Measurements from ENCODE around the gene COX7A2. TPM values are rescaled to one million over a fixed set of nuclear protein-coding genes. Genes with fewer than 3 reads are reported as not detected.

The COX7A2 gene
- total and polyA plus RNA-seq, 2 of the 4 experiments (the other 2 are of a cell fraction) = 174 to 776 TPM

DNA sequence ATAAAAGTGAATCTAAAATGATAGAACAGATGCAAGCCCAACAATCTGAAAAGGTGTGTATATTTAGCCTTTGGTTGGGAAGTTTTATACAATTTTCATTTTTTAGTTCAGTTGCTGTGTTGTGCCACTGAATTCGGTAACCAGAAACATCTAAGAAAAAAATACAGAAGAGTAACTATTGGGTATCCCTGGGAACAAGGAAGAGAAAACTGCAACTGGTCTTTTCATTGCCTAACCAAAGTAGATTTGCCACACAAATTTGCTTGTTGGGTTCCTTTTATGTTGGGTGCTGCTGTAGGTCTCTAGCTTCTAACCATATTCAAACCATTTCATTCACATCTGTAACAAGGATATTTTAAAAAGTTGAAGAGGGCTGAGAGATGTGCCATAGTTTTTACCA lies 43.8 kb upstream of the COX7A2 start:
- no peak overlapping the region for H2AFZ ChIP-seq (replicated peaks; ENCODE audit: low read length, poor library complexity)
- no peaks in the 10 kb centered on the region for H3K27me3 ChIP-seq (ENCODE audit: control insufficient read depth, insufficient read depth, low read length)
- CTCF ChIA-PET = no interaction called here
- DNase-seq (no peak), ATAC-seq (ENCODE audit: low read depth) (no peak)
- no peak overlapping the region for H3K56ac ChIP-seq (ENCODE audit: extremely low read depth, insufficient read depth, low read length)
- peaks cover 16% of the 10 kb centered on the region for H4K20me1 ChIP-seq (ENCODE audit: insufficient read depth, low read length)
- no peaks in the 10 kb centered on the region for H3K4me1 ChIP-seq (ENCODE audit: control insufficient read depth, insufficient read depth, low read length)
- no CpG with 5 or more reads among the region's 1 CpG for WGBS, 2 experiments (ENCODE audit: extremely low coverage in 2 of 2, insufficient read length in 1 of 2)
- TF ChIP-seq RFX5 (IDR thresholded peaks at IDR 0.05; ENCODE audit: low read depth, low read length) (no peak), CEBPB (IDR thresholded peaks at IDR 0.05; ENCODE audit: low read depth, low read length) (no peak), BHLHE40 (IDR thresholded peaks at IDR 0.05; ENCODE audit: low read depth, low read length) (no peak), MAZ (IDR thresholded peaks at IDR 0.05; ENCODE audit: borderline replicate concordance, low read depth, low read length) (no peak), CHD1 (IDR thresholded peaks at IDR 0.05; ENCODE audit: low read depth, low read length) (no peak), RAD21 (IDR thresholded peaks at IDR 0.05; ENCODE audit: low read length) (no peak), NFE2L2 (IDR thresholded peaks at IDR 0.05; ENCODE audit: low read depth, low read length) (no peak)
- TF ChIP-seq, protein P1, sequence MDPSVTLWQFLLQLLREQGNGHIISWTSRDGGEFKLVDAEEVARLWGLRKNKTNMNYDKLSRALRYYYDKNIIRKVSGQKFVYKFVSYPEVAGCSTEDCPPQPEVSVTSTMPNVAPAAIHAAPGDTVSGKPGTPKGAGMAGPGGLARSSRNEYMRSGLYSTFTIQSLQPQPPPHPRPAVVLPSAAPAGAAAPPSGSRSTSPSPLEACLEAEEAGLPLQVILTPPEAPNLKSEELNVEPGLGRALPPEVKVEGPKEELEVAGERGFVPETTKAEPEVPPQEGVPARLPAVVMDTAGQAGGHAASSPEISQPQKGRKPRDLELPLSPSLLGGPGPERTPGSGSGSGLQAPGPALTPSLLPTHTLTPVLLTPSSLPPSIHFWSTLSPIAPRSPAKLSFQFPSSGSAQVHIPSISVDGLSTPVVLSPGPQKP (IDR thresholded peaks at IDR 0.05; ENCODE audit: borderline replicate concordance, low read depth, low read length) = no peak
- TF ChIP-seq, protein P2, sequence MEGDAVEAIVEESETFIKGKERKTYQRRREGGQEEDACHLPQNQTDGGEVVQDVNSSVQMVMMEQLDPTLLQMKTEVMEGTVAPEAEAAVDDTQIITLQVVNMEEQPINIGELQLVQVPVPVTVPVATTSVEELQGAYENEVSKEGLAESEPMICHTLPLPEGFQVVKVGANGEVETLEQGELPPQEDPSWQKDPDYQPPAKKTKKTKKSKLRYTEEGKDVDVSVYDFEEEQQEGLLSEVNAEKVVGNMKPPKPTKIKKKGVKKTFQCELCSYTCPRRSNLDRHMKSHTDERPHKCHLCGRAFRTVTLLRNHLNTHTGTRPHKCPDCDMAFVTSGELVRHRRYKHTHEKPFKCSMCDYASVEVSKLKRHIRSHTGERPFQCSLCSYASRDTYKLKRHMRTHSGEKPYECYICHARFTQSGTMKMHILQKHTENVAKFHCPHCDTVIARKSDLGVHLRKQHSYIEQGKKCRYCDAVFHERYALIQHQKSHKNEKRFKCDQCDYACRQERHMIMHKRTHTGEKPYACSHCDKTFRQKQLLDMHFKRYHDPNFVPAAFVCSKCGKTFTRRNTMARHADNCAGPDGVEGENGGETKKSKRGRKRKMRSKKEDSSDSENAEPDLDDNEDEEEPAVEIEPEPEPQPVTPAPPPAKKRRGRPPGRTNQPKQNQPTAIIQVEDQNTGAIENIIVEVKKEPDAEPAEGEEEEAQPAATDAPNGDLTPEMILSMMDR (conservative IDR thresholded peaks at IDR 0.05; ENCODE audit: low read depth, low read length) = no peak
- in situ Hi-C loops (cut with MboI; ENCODE audit: low sequenced_read_pairs) (no loop called here), dilution Hi-C loops (cut with HindIII; ENCODE audit: low sequenced_read_pairs, unreplicated experiment) (no loop called here), intact Hi-C loops (cut with micrococcal nuclease) (loop anchor here (10.0 kb wide), 1 partner anchor 467 kb away; no protein-coding TSS in a partner anchor)
- BruUV-seq (replicated peaks) = no TSS peak
- no peaks in the 10 kb centered on the region for H3K36me3 ChIP-seq (ENCODE audit: control insufficient read depth, insufficient read depth, low read length)
- H4K91ac ChIP-seq (ENCODE audit: insufficient read depth, low read depth, low read length) = no peak overlapping the region
- no peak overlapping the region for H4K5ac ChIP-seq (ENCODE audit: low read depth, low read length)
- no peaks in the 10 kb centered on the region for H3K9me3 ChIP-seq (ENCODE audit: control insufficient read depth, insufficient read depth, low read length)
- no peaks in the 10 kb centered on the region for H3K9me1 ChIP-seq (ENCODE audit: insufficient read depth, low read length)
- no peak overlapping the region for H4K8ac ChIP-seq (ENCODE audit: low read depth in 2 of 2, low read length in 2 of 2)
- H3K4me3 ChIP-seq (ENCODE audit: insufficient read depth, low read depth, low read length) = no peak overlapping the region
- peaks cover 0 to 9% of the 10 kb centered on the region in 2 experiments; a peak in 2 of 4 replicates for H3K79me1 ChIP-seq (ENCODE audit: low read depth in 1 of 2, low read length in 2 of 2)
- no peak overlapping the region for H2BK15ac ChIP-seq (ENCODE audit: low read depth, low read length)
- H3K23ac ChIP-seq (ENCODE audit: low read depth, low read length) = no peak overlapping the region
- no peak overlapping the region for H2BK5ac ChIP-seq (ENCODE audit: low read depth, low read length, poor library complexity, severe bottlenecking)
- H2AK5ac ChIP-seq (ENCODE audit: low read depth, low read length) = no peak overlapping the region
- POLR2A ChIA-PET (ENCODE audit: unreplicated experiment) = no interaction called here
- no peak overlapping the region for H3K4me2 ChIP-seq (ENCODE audit: low read depth, low read length)
- H2BK20ac ChIP-seq (ENCODE audit: low read depth, low read length) = no peak overlapping the region
- H2BK120ac ChIP-seq (ENCODE audit: low read depth, low read length) = no peak overlapping the region
- no peak overlapping the region for H3K27ac ChIP-seq (ENCODE audit: insufficient read depth, low read length)
- H3K18ac ChIP-seq (ENCODE audit: low read depth, low read length) = no peak overlapping the region
- no peak overlapping the region for H3K14ac ChIP-seq (replicated peaks; ENCODE audit: low read depth, low read length)
- H3K9ac ChIP-seq (ENCODE audit: low read depth, low read length) = no peak overlapping the region
- H2AK9ac ChIP-seq (replicated peaks; ENCODE audit: low read depth, low read length, poor library complexity) = no peak overlapping the region
- H3K4ac ChIP-seq (ENCODE audit: low read depth, low read length) = no peak overlapping the region
